Spinal cord (tissue), 10 donors: ENCODE measurements around the gene TIMP1. TPM values are rescaled to one million over a fixed set of nuclear protein-coding genes. Genes with fewer than 3 reads are reported as not detected.

Experiments
- DNase-seq, 6 donors: peaks; one replicate each; pipeline versions ENCODE4 v3.0.0 to v3.0.0-alpha.2; 2013 to 2015; ENCODE audit warnings: low spot score in 6 of 6, low read depth in 4 of 6
- H3K27ac ChIP-seq: one replicate; pipeline ENCODE4 v1.5.1; 2013; ENCODE audit warnings: low read depth, low read length, control low read depth
- H3K27me3 ChIP-seq: one replicate; pipeline ENCODE4 v1.6.1; 2013; ENCODE audit warnings: low read length; ENCODE audit not compliant: control insufficient read depth, insufficient read depth
- H3K36me3 ChIP-seq: one replicate; pipeline ENCODE4 v1.6.1; 2013; ENCODE audit warnings: low read length; ENCODE audit not compliant: control insufficient read depth, insufficient read depth
- H3K4me1 ChIP-seq: one replicate; pipeline ENCODE4 v1.6.1; 2013; ENCODE audit warnings: low read length; ENCODE audit not compliant: control insufficient read depth, insufficient read depth
- H3K4me3 ChIP-seq: one replicate; pipeline ENCODE4 v1.5.1; 2013; ENCODE audit warnings: low read depth, low read length, control low read depth
- H3K9me3 ChIP-seq: one replicate; pipeline ENCODE4 v1.6.1; 2013; ENCODE audit warnings: low read length; ENCODE audit not compliant: control insufficient read depth, insufficient read depth
- WGBS: methylation state at CpG from one replicate; pipeline ENCODE4 v1.1.5; 2013; ENCODE audit warnings: missing lambda C conversion rate; ENCODE audit not compliant: insufficient coverage; 5-methylcytosine and 5-hydroxymethylcytosine counted together
- polyA plus RNA-seq, 2 donors: library from polyadenylated mRNA; unstranded; fragments of 120-200 nt; gene quantifications; one replicate each; pipeline ENCODE4 v1.2.1, GENCODE V29; 2013; ENCODE audit not compliant: insufficient read length in 2 of 2
- small RNA-seq: library from RNA; depleted of rRNA; stranded (forward); fragments of <200 nt; gene quantifications from one replicate; pipeline ENCODE3, GENCODE V24; 2014; ENCODE audit warnings: low replicate concordance
- total RNA-seq, 2 donors: library from RNA; depleted of rRNA in 1 of 2; stranded (reverse); fragments of 120-200 nt in 1 of 2; fragments of >200 nt in 1 of 2; gene quantifications; one replicate each; pipeline versions ENCODE4 v1.2.3 to v1.2.4, GENCODE V29; 2013 to 2014
- donor health status: healthy.

TIMP1 gene
- total and polyA plus RNA-seq, 4 donors: 38.1 to 198 (median 85.6) TPM

DNA sequence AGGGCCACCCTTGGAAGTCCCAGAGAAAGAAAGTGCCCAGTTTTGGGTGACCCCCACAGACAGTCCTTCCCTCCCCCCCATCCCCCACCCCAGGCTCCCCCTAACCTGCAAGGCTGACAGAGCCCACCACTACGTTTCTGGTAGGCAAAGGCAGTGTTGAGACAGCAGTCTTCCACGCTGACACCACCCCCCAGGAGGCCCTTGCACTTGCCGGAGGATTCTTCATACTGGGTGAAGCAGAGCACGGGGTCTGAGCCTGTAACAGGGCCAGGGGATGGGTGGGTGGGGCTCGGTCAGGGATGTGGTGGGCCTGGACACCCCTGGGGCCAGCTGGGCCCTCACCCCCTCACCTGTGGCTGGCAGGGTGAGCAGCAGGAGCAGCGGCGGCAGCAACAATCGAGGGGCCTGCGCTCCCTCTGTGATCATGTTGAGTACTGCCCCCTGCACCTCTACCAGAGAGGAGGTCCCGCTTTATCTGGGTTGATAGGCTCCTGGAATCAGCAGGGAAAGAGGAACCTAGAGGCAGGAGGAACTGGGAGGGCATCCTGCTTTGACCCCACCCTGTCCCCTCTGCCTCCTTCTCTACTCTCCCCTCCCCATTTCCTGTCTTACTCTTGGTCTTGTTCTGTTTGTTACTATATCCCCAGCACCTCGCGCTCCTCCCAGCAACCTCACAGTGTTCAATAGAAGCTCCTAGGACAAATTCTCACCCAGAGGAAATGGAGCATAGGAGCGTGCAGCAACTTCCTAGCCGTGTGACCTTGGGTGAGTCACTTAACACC is 47.4 kb downstream of the TIMP1 start, which contains the start of gene CFP:
CFP (minus strand) TSS at position 512 of the 782 bp plus-strand sequence; CDS start at position 426, 86 bp downstream.
- no peak within 1 kb of the TSS for H3K27ac ChIP-seq
- no peaks in the 10 kb centered on the region for H3K27me3 ChIP-seq
- H3K9me3 ChIP-seq: no peaks in the 10 kb centered on the region
- no peak for DNase-seq
- H3K36me3 ChIP-seq: peaks cover 23% of the 10 kb centered on the region
- no peak within 1 kb of the TSS for H3K4me3 ChIP-seq
- WGBS: 77% methylated on average over 3 of the region's 14 CpGs
- H3K4me1 ChIP-seq: no peaks in the 10 kb centered on the region

DNA sequence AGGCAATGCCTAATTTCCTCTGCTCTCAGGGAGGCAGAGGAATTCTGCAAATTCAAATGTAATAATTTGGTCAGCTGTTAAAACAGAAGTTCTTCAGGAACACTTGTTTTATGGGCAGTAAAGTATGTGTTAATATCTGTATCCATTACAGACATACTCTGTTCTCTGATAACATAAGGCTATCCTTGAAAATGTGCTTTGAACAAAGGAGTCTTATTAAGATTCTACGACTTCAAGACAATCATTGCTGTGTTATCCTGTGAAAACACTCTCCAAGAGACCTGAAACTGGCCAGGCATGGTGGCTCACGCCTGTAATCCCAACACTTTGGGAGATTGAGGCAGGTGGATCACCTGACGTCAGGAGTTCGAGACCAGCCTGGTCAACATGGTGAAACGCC is 49.4 kb downstream of the TIMP1 start:
- H3K27ac ChIP-seq: no peak overlapping the region
- DNase-seq: no peak
- 50% methylated on average over 1 of the region's 5 CpGs for WGBS
- peaks cover 12% of the 10 kb centered on the region for H3K4me1 ChIP-seq
- no peaks in the 10 kb centered on the region for H3K9me3 ChIP-seq
- H3K27me3 ChIP-seq: no peaks in the 10 kb centered on the region
- peaks cover 16% of the 10 kb centered on the region for H3K36me3 ChIP-seq
- H3K4me3 ChIP-seq: no peak overlapping the region

DNA sequence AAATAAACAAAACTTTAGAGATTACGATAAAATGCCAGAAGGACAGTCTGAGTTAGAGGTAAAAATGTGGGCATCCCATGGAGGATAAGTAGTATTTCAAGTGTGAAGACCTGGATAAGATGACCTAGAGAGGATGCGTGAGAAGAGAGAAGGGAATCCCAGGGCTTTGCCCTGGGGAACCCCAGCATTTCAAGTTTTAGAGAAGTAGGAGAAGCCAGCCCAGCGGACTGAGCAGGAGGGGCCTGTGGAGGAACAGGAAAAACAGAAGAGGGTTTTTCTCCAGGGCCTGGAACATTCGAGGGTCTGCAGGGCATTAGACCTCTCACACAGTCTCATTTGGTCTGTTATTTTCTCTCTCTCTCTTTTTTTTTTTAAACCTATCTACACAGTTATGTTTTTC is 50.4 kb downstream of the TIMP1 start:
- Histone ChIP-seq H3K27ac (no peak overlapping the region), H3K36me3 (peaks cover 15% of the 10 kb centered on the region), H3K27me3 (no peaks in the 10 kb centered on the region), H3K4me1 (peaks cover 21% of the 10 kb centered on the region), H3K9me3 (no peaks in the 10 kb centered on the region), H3K4me3 (no peak overlapping the region)
- WGBS: 88% methylated on average over 2 of the region's 4 CpGs
- no peak for DNase-seq

- no peaks in the 10 kb centered on the region for H3K9me3 ChIP-seq
- peaks cover 28% of the 10 kb centered on the region for H3K4me1 ChIP-seq
- H3K4me3 ChIP-seq: no peak overlapping the region
- no peak overlapping the region for H3K27ac ChIP-seq
- peak in 2 of 6 donors; percentile 7 to 25 for DNase-seq
- 55% methylated on average over 14 of the region's 14 CpGs for WGBS
- H3K27me3 ChIP-seq: no peaks in the 10 kb centered on the region
- H3K36me3 ChIP-seq: peaks cover 21% of the 10 kb centered on the region
Measured at GRCh38 chrX:47633689-47634590, 51.7 kb downstream of the TIMP1 start.

DNA sequence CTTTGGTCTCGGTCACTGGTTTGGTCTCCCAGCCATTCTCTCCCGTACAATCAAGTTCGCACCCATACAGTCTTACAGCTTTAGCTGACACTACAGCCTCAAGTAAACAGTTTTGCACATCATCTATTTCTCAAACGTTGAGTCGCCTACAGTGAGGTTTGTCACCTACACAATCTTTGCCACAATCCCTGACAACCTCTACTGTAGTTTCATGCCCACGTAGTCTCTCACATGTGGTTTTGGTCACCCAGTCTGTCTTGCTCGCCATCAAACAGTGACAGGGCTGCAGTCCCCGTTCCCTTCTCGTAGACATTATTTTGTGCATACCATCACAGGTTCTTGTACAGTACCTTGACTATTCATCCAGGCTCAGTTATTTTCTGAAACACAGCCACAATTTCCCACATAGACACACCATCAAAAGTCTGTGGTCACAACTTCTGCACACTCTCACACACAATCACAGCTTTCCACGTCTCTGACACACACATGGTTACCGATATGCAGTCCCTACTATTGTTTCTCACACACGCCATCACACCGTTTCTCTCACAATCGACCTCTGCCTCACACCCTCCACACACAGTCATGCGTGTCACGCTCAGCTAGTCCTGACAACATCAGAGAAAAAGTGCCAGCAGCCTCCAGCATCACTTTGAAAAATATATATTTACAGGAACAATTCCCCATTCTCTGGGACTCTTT is 52.8 kb downstream of the TIMP1 start:
- H3K27me3 ChIP-seq: no peaks in the 10 kb centered on the region
- H3K4me3 ChIP-seq: no peak overlapping the region
- 73% methylated on average over 16 of the region's 16 CpGs for WGBS
- H3K27ac ChIP-seq: peak overlapping the region; percentile 33
- DNase-seq: no peak
- H3K9me3 ChIP-seq: no peaks in the 10 kb centered on the region
- peaks cover 28% of the 10 kb centered on the region for H3K4me1 ChIP-seq
- H3K36me3 ChIP-seq: peaks cover 30% of the 10 kb centered on the region

Small RNA genes within 50 kb of the gene (small RNA-seq; reads per million reads assigned to genes)
- not detected for gene MIR4769

Other genes starting within 250 kb of the TIMP1 start
- 1 to 10 TPM; 1.5 to 4.6 TPM for gene ZNF157, start 211.9 kb upstream of the TIMP1 start, total RNA-seq
- gene ZNF157, start 211.9 kb upstream of the TIMP1 start, polyA plus RNA-seq: 1 to 10 TPM; 2.6 to 3.1 TPM
- 10 to 100 TPM; 12.5 to 14.2 TPM for gene ZNF41, start 99.2 kb upstream of the TIMP1 start, total RNA-seq
- 10 to 100 TPM; 10.1 to 10.9 TPM for gene ZNF41, start 99.2 kb upstream of the TIMP1 start, polyA plus RNA-seq
- 10 to 100 TPM; 12.7 to 33.2 TPM for gene ARAF, start 21.2 kb upstream of the TIMP1 start, total RNA-seq
- gene ARAF, start 21.2 kb upstream of the TIMP1 start, polyA plus RNA-seq: 10 to 100 TPM; 44.5 to 45.2 TPM
- gene SYN1, start 37.4 kb downstream of the TIMP1 start, total RNA-seq: 10 to 100 TPM; 10.1 to 37.2 TPM
- 100 to 1,000 TPM; 182 to 222 TPM for gene SYN1, start 37.4 kb downstream of the TIMP1 start, polyA plus RNA-seq
- 1 to 10 TPM; 2.9 to 3.9 TPM for gene CFP, start 47.5 kb downstream of the TIMP1 start, total RNA-seq
- gene CFP, start 47.5 kb downstream of the TIMP1 start, polyA plus RNA-seq: 1 to 10 TPM; 3.4 to 6.2 TPM
- 10 to 100 TPM in 1 of 2 donors, 1 to 10 TPM in 1; 9.7 to 23.1 TPM for gene ELK1, start 68.1 kb downstream of the TIMP1 start, total RNA-seq
- 10 to 100 TPM; 30.8 to 32.8 TPM for gene ELK1, start 68.1 kb downstream of the TIMP1 start, polyA plus RNA-seq
- gene UXT, start 76.7 kb downstream of the TIMP1 start, total RNA-seq: 100 to 1,000 TPM in 1 of 2 donors, 10 to 100 TPM in 1; 55.4 to 103 TPM
- 10 to 100 TPM; 66.5 to 74.6 TPM for gene UXT, start 76.7 kb downstream of the TIMP1 start, polyA plus RNA-seq